Parathyroid adenoma (tissue), 2 donors: ENCODE results near the gene BCAT1.

Experiments
- H2AFZ ChIP-seq: fragments of 300-600 bp; sonication (generic); one replicate; pipeline ENCODE4 v1.7.0; 2017; ENCODE audit warnings: antibody characterized with exemption, mild to moderate bottlenecking
- H3K27ac ChIP-seq: fragments of 300-600 bp; sonication (generic); one replicate; pipeline ENCODE4 v1.7.0; 2017
- H3K27me3 ChIP-seq: fragments of 300-600 bp; sonication (generic); one replicate; pipeline ENCODE4 v1.7.0; 2017; ENCODE audit warnings: low read length; ENCODE audit not compliant: control insufficient read depth, insufficient read depth
- H3K36me3 ChIP-seq: fragments of 300-600 bp; sonication (generic); one replicate; pipeline ENCODE4 v1.7.0; 2017; ENCODE audit warnings: low read length; ENCODE audit not compliant: control insufficient read depth, insufficient read depth
- H3K4me1 ChIP-seq: fragments of 300-600 bp; sonication (generic); one replicate; pipeline ENCODE4 v1.7.0; 2017; ENCODE audit warnings: control low read depth
- H3K4me2 ChIP-seq: fragments of 300-600 bp; sonication (generic); one replicate; pipeline ENCODE4 v1.7.0; 2017; ENCODE audit warnings: low read length
- H3K4me3 ChIP-seq: fragments of 300-600 bp; sonication (generic); one replicate; pipeline ENCODE4 v1.7.0; 2017; ENCODE audit warnings: low read depth, low read length
- H3K79me2 ChIP-seq: fragments of 300-600 bp; sonication (generic); one replicate; pipeline ENCODE4 v1.7.0; 2017; ENCODE audit warnings: control low read depth
- H3K9ac ChIP-seq: fragments of 300-600 bp; sonication (generic); one replicate; pipeline ENCODE4 v1.7.0; 2017; ENCODE audit warnings: mild to moderate bottlenecking
- H3K9me3 ChIP-seq: fragments of 300-600 bp; sonication (generic); one replicate; pipeline ENCODE4 v1.7.0; 2017; ENCODE audit warnings: low read length; ENCODE audit not compliant: control insufficient read depth
- CTCF ChIP-seq: fragments of 300-600 bp; sonication (generic); IDR thresholded peaks from one replicate; pipeline ENCODE4 v1.7.0; 2017; ENCODE audit warnings: antibody characterized with exemption, mild to moderate bottlenecking
- donor health status: primary hyperparathyroidism.

The BCAT1 gene

GRCh38 chr12:24894879-24895278, 54.0 kb downstream of the BCAT1 start:
- Histone ChIP-seq H2AFZ (no peak overlapping the region), H3K9ac (no peak overlapping the region), H3K4me1 (no peaks in the 10 kb centered on the region), H3K27ac (no peak overlapping the region), H3K79me2 (no peaks in the 10 kb centered on the region), H3K4me2 (no peak overlapping the region), H3K27me3 (no peaks in the 10 kb centered on the region), H3K36me3 (no peaks in the 10 kb centered on the region), H3K9me3 (no peaks in the 10 kb centered on the region), H3K4me3 (no peak overlapping the region)
- no peak for TF ChIP-seq CTCF

GRCh38 chr12:24890048-24890803, 58.7 kb downstream of the BCAT1 start:
- no peaks in the 10 kb centered on the region for H3K4me1 ChIP-seq

DNA sequence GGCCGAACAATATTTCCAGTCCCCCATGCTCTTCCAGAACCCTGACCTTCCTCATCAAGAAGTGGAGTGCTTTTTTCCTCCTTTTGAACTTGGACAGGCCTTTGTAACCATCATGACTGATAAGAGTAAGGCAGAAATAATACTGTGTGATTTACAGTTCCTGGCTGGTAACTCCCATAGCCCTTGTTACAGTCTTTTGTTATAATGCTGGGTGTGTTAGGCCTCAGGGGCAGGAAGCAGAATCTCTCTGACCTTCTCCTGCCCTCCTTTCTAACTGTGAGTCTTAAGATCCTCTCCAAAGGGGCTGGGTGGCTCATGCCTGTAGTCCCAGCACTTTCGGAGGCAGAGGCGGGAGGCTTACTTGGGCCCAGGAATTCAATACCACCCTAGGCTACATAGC, 59.5 kb downstream of the BCAT1 start:
- Histone ChIP-seq H3K4me3 (no peak overlapping the region), H2AFZ (no peak overlapping the region), H3K4me1 (no peaks in the 10 kb centered on the region), H3K27me3 (no peaks in the 10 kb centered on the region), H3K79me2 (no peaks in the 10 kb centered on the region), H3K4me2 (no peak overlapping the region), H3K27ac (no peak overlapping the region), H3K36me3 (no peaks in the 10 kb centered on the region), H3K9ac (no peak overlapping the region), H3K9me3 (no peaks in the 10 kb centered on the region)
- no peak for TF ChIP-seq CTCF

More at GRCh38 chr12:24890048-24890803, 58.7 kb downstream of the BCAT1 start:
- no peaks in the 10 kb centered on the region for H3K36me3 ChIP-seq
- no peak overlapping the region for H3K4me2 ChIP-seq
- H3K79me2 ChIP-seq = no peaks in the 10 kb centered on the region
- no peaks in the 10 kb centered on the region for H3K9me3 ChIP-seq
- H2AFZ ChIP-seq = no peak overlapping the region
- TF ChIP-seq CTCF = no peak
- H3K27me3 ChIP-seq = no peaks in the 10 kb centered on the region
- H3K27ac ChIP-seq = no peak overlapping the region
- H3K4me3 ChIP-seq = no peak overlapping the region
- H3K9ac ChIP-seq = no peak overlapping the region

- Histone ChIP-seq H2AFZ (no peak overlapping the region), H3K4me1 (no peaks in the 10 kb centered on the region), H3K9ac (no peak overlapping the region), H3K4me2 (no peak overlapping the region), H3K9me3 (no peaks in the 10 kb centered on the region), H3K4me3 (no peak overlapping the region), H3K27me3 (no peaks in the 10 kb centered on the region), H3K36me3 (no peaks in the 10 kb centered on the region), H3K79me2 (no peaks in the 10 kb centered on the region), H3K27ac (no peak overlapping the region)
- TF ChIP-seq CTCF = no peak
Observed at GRCh38 chr12:24888813-24889212, 60.1 kb downstream of the BCAT1 start.

- H3K27me3 ChIP-seq = no peaks in the 10 kb centered on the region
- H2AFZ ChIP-seq = no peak overlapping the region
- no peak overlapping the region for H3K9ac ChIP-seq
- H3K4me2 ChIP-seq = no peak overlapping the region
- no peak for TF ChIP-seq CTCF
- H3K27ac ChIP-seq = no peak overlapping the region
- no peak overlapping the region for H3K4me3 ChIP-seq
- H3K36me3 ChIP-seq = no peaks in the 10 kb centered on the region
- no peaks in the 10 kb centered on the region for H3K9me3 ChIP-seq
- no peaks in the 10 kb centered on the region for H3K4me1 ChIP-seq
- H3K79me2 ChIP-seq = no peaks in the 10 kb centered on the region
Observed at GRCh38 chr12:24884911-24885310, 64.0 kb downstream of the BCAT1 start.
